ENCODE data around the gene MAPK8IP3.

The MAPK8IP3 gene

GRCh38 chr16:1740781-1741490 is 34.9 kb downstream of the MAPK8IP3 start:
- DNase-seq: no peak

- DNase-seq: no peak
Observed at GRCh38 chr16:1741553-1742165, 35.7 kb downstream of the MAPK8IP3 start.

- DNase-seq: no peak
Observed at GRCh38 chr16:1743376-1744337, 37.7 kb downstream of the MAPK8IP3 start.

- DNase-seq: no peak
Observed at GRCh38 chr16:1744338-1744840, 38.4 kb downstream of the MAPK8IP3 start.

GRCh38 chr16:1745181-1745899 is 39.3 kb downstream of the MAPK8IP3 start:
- no peak for DNase-seq

- DNase-seq: no peak
Observed at GRCh38 chr16:1745900-1746692, 40.1 kb downstream of the MAPK8IP3 start.

- DNase-seq: no peak
Observed at GRCh38 chr16:1746693-1747195, 40.7 kb downstream of the MAPK8IP3 start.

GRCh38 chr16:1747934-1748333 is 41.9 kb downstream of the MAPK8IP3 start:
- no peak for DNase-seq

GRCh38 chr16:1749152-1750117 is 43.4 kb downstream of the MAPK8IP3 start:
- no peak for DNase-seq

- no peak for DNase-seq
Observed at GRCh38 chr16:1751946-1752345, 46.0 kb downstream of the MAPK8IP3 start.

GRCh38 chr16:1752853-1753252 is 46.9 kb downstream of the MAPK8IP3 start:
- no peak for DNase-seq

- no peak for DNase-seq
Observed at GRCh38 chr16:1754204-1754603, 48.2 kb downstream of the MAPK8IP3 start.

- DNase-seq: no peak
Observed at GRCh38 chr16:1757714-1758461, 51.9 kb downstream of the MAPK8IP3 start.

- DNase-seq: no peak
Observed at GRCh38 chr16:1758923-1759322, 52.9 kb downstream of the MAPK8IP3 start.

GRCh38 chr16:1759511-1759910 is 53.5 kb downstream of the MAPK8IP3 start:
- DNase-seq: no peak

- DNase-seq: no peak
Observed at GRCh38 chr16:1760911-1761310, 54.9 kb downstream of the MAPK8IP3 start.

GRCh38 chr16:1761751-1762150 is 55.8 kb downstream of the MAPK8IP3 start:
- no peak for DNase-seq

GRCh38 chr16:1762196-1762878 is 56.3 kb downstream of the MAPK8IP3 start:
- DNase-seq: no peak
